BJ (cell line): ENCODE measurements around the gene HIVEP1. TPM values are rescaled to one million over a fixed set of nuclear protein-coding genes. Genes with fewer than 3 reads are reported as not detected.

Experiments used
- CTCF ChIA-PET: fragments of 350-600 bp; formaldehyde crosslinking; extraction: SDS; loops from one replicate; lab custom pipeline; 2021; ENCODE audit warnings: antibody characterized with exemption, inconsistent platforms; lab: Yijun Ruan, JAX
- POLR2A ChIA-PET: fragments of 300-600 bp; sonication (Branson Sonifier 250); formaldehyde crosslinking; extraction: SDS; loops from one replicate; lab custom pipeline; 2021; ENCODE audit warnings: antibody characterized with exemption; lab: Charles Lee
- DNase-seq: peaks from one replicate; pipeline ENCODE4 v3.0.0-alpha.2; 2011; ENCODE audit warnings: low read depth
- H3K27me3 ChIP-seq: 2 replicates; pipeline ENCODE4 v1.6.0; 2011; ENCODE audit warnings: low read length; ENCODE audit not compliant: control insufficient read depth, insufficient read depth
- H3K36me3 ChIP-seq: 2 replicates; pipeline ENCODE4 v1.5.1; 2011; ENCODE audit warnings: low read length; ENCODE audit not compliant: control insufficient read depth, insufficient read depth
- H3K4me3 ChIP-seq: 2 replicates; pipeline ENCODE4 v1.5.1; 2011; ENCODE audit warnings: low read depth, mild to moderate bottlenecking, control low read depth, low read length
- CTCF ChIP-seq: IDR thresholded peaks from 2 replicates; pipeline ENCODE4 v1.5.1; 2011; ENCODE audit warnings: low read depth, mild to moderate bottlenecking, control low read depth, inconsistent platforms, low read length, moderate library complexity; ENCODE audit not compliant: insufficient read depth
- polyA plus RNA-seq: library from polyadenylated mRNA; depleted of rRNA; stranded (reverse); fragments of >200 nt; gene quantifications from 2 replicates; pipeline ENCODE4 v1.2.3, GENCODE V29; 2011; rRNA removed

HIVEP1 gene
- polyA plus RNA-seq, 1 experiment, result 17.1 TPM

GRCh38 chr6:12203001-12203400 is 190.9 kb downstream of the HIVEP1 start:
- Histone ChIP-seq H3K36me3 (no peaks in the 10 kb centered on the region), H3K4me3 (no peak overlapping the region), H3K27me3 (no peaks in the 10 kb centered on the region)
- CTCF ChIA-PET, result no interaction called here
- TF ChIP-seq CTCF, result no peak
- no peak for DNase-seq
- POLR2A ChIA-PET, result no interaction called here

- no peaks in the 10 kb centered on the region for H3K27me3 ChIP-seq
- POLR2A ChIA-PET, result interaction anchor here (0.6 kb wide), 1 partner anchor 368 kb away, joined by 3 read pairs; no protein-coding TSS in a partner anchor
- no peak for DNase-seq
Measured at GRCh38 chr6:12208190-12208589, 196.1 kb downstream of the HIVEP1 start.

GRCh38 chr6:12208673-12209072 is 196.6 kb downstream of the HIVEP1 start:
- Histone ChIP-seq H3K36me3 (no peaks in the 10 kb centered on the region), H3K27me3 (no peaks in the 10 kb centered on the region), H3K4me3 (no peak overlapping the region)
- POLR2A ChIA-PET, result no interaction called here
- CTCF ChIA-PET, result no interaction called here
- DNase-seq, result no peak
- no peak for TF ChIP-seq CTCF

More at GRCh38 chr6:12208190-12208589, 196.1 kb downstream of the HIVEP1 start:
- H3K36me3 ChIP-seq, result no peaks in the 10 kb centered on the region
- H3K4me3 ChIP-seq, result no peak overlapping the region
- CTCF ChIA-PET, result no interaction called here
- TF ChIP-seq CTCF, result no peak

Other genes with a start within 250 kb of the HIVEP1 start
- gene ADTRP, start 233.5 kb upstream of the HIVEP1 start, polyA plus RNA-seq, result 0.58 and 1.6 TPM in 2 replicates